ENCODE measurements around the gene WDR7.

- TF ChIP-seq, protein P1, sequence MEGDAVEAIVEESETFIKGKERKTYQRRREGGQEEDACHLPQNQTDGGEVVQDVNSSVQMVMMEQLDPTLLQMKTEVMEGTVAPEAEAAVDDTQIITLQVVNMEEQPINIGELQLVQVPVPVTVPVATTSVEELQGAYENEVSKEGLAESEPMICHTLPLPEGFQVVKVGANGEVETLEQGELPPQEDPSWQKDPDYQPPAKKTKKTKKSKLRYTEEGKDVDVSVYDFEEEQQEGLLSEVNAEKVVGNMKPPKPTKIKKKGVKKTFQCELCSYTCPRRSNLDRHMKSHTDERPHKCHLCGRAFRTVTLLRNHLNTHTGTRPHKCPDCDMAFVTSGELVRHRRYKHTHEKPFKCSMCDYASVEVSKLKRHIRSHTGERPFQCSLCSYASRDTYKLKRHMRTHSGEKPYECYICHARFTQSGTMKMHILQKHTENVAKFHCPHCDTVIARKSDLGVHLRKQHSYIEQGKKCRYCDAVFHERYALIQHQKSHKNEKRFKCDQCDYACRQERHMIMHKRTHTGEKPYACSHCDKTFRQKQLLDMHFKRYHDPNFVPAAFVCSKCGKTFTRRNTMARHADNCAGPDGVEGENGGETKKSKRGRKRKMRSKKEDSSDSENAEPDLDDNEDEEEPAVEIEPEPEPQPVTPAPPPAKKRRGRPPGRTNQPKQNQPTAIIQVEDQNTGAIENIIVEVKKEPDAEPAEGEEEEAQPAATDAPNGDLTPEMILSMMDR (IDR thresholded peaks at IDR 0.05; ENCODE audit: low read length) = no peak
- no peak for TF ChIP-seq EZH2 (IDR thresholded peaks at IDR 0.05; ENCODE audit: borderline replicate concordance, low read length)
These were observed 283.7 kb downstream of the WDR7 start for GRCh38 chr18:56934906-56935305.

All from OCI-LY1 (cell line).